ENCODE measurements around the gene PRPF38B.

The PRPF38B gene

GRCh38 chr1:108712606-108713150, 20.6 kb downstream of the PRPF38B start, which contains the start of gene FNDC7:
TSS of gene FNDC7 (plus strand) at chr1:108712908. CDS start at chr1:108712934, 26 bp downstream.
- no peaks in the 10 kb centered on the region for H3K27me3 ChIP-seq
- 0 out of 2 replicates have a peak, but pooled peaks cover 4% of the 10 kb centered on the region for H3K4me1 ChIP-seq
- DNase-seq, result no peak
- no peaks in the 10 kb centered on the region for H3K9me3 ChIP-seq
- no peak within 1 kb of the TSS for H3K4me3 ChIP-seq (ENCODE audit: low read depth, low read length)
- TF ChIP-seq CTCF (IDR thresholded peaks at IDR 0.05; ENCODE audit: low read depth, low read length), result no peak
- no peaks in the 10 kb centered on the region for H3K36me3 ChIP-seq

GRCh38 chr1:108715932-108716331, 23.8 kb downstream of the PRPF38B start:
- DNase-seq, result no peak
- H3K9me3 ChIP-seq, result no peaks in the 10 kb centered on the region
- no peaks in the 10 kb centered on the region for H3K36me3 ChIP-seq
- no peaks in the 10 kb centered on the region for H3K27me3 ChIP-seq
- H3K4me3 ChIP-seq (ENCODE audit: low read depth, low read length), result no peak overlapping the region
- TF ChIP-seq CTCF (IDR thresholded peaks at IDR 0.05; ENCODE audit: low read depth, low read length), result no peak
- H3K4me1 ChIP-seq, result peaks cover 3% of the 10 kb centered on the region; the same call in 1 of the 2 replicates

GRCh38 chr1:108716437-108717230, 24.5 kb downstream of the PRPF38B start:
- Histone ChIP-seq H3K4me1 (peaks cover 3% of the 10 kb centered on the region; the same call in 1 of the 2 replicates), H3K9me3 (no peaks in the 10 kb centered on the region), H3K36me3 (no peaks in the 10 kb centered on the region), H3K4me3 (ENCODE audit: low read depth, low read length) (no peak overlapping the region), H3K27me3 (no peaks in the 10 kb centered on the region)
- no peak for DNase-seq
- no peak for TF ChIP-seq CTCF (IDR thresholded peaks at IDR 0.05; ENCODE audit: low read depth, low read length)

GRCh38 chr1:108717774-108718316, 25.7 kb downstream of the PRPF38B start:
- Histone ChIP-seq H3K4me1 (peaks cover 3% of the 10 kb centered on the region; the same call in 1 of the 2 replicates), H3K4me3 (ENCODE audit: low read depth, low read length) (no peak overlapping the region), H3K36me3 (no peaks in the 10 kb centered on the region), H3K9me3 (no peaks in the 10 kb centered on the region), H3K27me3 (no peaks in the 10 kb centered on the region)
- DNase-seq, result no peak
- TF ChIP-seq CTCF (IDR thresholded peaks at IDR 0.05; ENCODE audit: low read depth, low read length), result no peak

- no peaks in the 10 kb centered on the region for H3K36me3 ChIP-seq
- H3K9me3 ChIP-seq, result no peaks in the 10 kb centered on the region
- peaks cover 3% of the 10 kb centered on the region; the same call in 1 of the 2 replicates for H3K4me1 ChIP-seq
- TF ChIP-seq CTCF (IDR thresholded peaks at IDR 0.05; ENCODE audit: low read depth, low read length), result no peak
- no peaks in the 10 kb centered on the region for H3K27me3 ChIP-seq
- H3K4me3 ChIP-seq (ENCODE audit: low read depth, low read length), result no peak overlapping the region
- DNase-seq, result no peak
Measured at GRCh38 chr1:108718927-108719655, 27.0 kb downstream of the PRPF38B start.

Data from BE2C (cell line).